GM18907 (cell line): ENCODE data around the gene CDHR4.
"Not testable (repeated sequence)": the region's sequence is repeated elsewhere in the genome, so short reads cannot be mapped to it uniquely, and the experiment has no call there.

ENCODE experiments used
- ATAC-seq: cut with Tn5 transposase; IDR thresholded peaks from one replicate; pipeline ENCODE4 v1.9.1; 2021; ENCODE audit warnings: mild to moderate bottlenecking, moderate library complexity; ENCODE audit not compliant: unreplicated experiment

CDHR4 gene

GRCh38 chr3:49799761-49800160 lies at the start of gene CDHR4:
CDHR4 (minus strand) TSS chr3:49799873; CDS start chr3:49799812, 61 bp downstream.
- ATAC-seq = no peak

- no peak for ATAC-seq
Observed at GRCh38 chr3:49845694-49846093, 46.0 kb upstream of the CDHR4 start.

GRCh38 chr3:49844464-49845183 lies 45.0 kb upstream of the CDHR4 start:
- ATAC-seq = no peak

GRCh38 chr3:49842843-49843517 lies 43.3 kb upstream of the CDHR4 start:
- ATAC-seq = no peak

GRCh38 chr3:49841806-49842205 lies 42.1 kb upstream of the CDHR4 start:
- ATAC-seq = no peak

GRCh38 chr3:49841126-49841696 lies 41.5 kb upstream of the CDHR4 start:
- no peak for ATAC-seq

- no peak for ATAC-seq
Observed at GRCh38 chr3:49840388-49840787, 40.7 kb upstream of the CDHR4 start.

- ATAC-seq = no peak
Observed at GRCh38 chr3:49839193-49839809, 39.6 kb upstream of the CDHR4 start.

- ATAC-seq = no peak
Observed at GRCh38 chr3:49831341-49831740, 31.7 kb upstream of the CDHR4 start.

- no peak for ATAC-seq
Observed at GRCh38 chr3:49826016-49826415, 26.3 kb upstream of the CDHR4 start.

GRCh38 chr3:49823131-49823530 lies 23.5 kb upstream of the CDHR4 start:
- ATAC-seq = not testable (repeated sequence)

- no peak for ATAC-seq
Observed at GRCh38 chr3:49813497-49814174, 14.0 kb upstream of the CDHR4 start, which contains the start of gene UBA7. UBA7 (minus strand) TSS chr3:49813953; CDS start chr3:49813787, 166 bp downstream.

GRCh38 chr3:49812916-49813496 lies 13.3 kb upstream of the CDHR4 start:
- no peak for ATAC-seq

GRCh38 chr3:49807431-49808114 lies 7.9 kb upstream of the CDHR4 start:
- no peak for ATAC-seq

GRCh38 chr3:49806850-49807249 lies 7.2 kb upstream of the CDHR4 start:
- no peak for ATAC-seq

GRCh38 chr3:49805897-49806701 lies 6.4 kb upstream of the CDHR4 start:
- ATAC-seq = no peak

GRCh38 chr3:49805367-49805782 lies 5.7 kb upstream of the CDHR4 start:
- no peak for ATAC-seq

- no peak for ATAC-seq
Observed at GRCh38 chr3:49804141-49805041, 4.7 kb upstream of the CDHR4 start.
